ENCODE measurements around the gene RBM26.
A peak's percentile ranks its signal among the peaks of the same experiment; 100 is the strongest.

The RBM26 gene

DNA sequence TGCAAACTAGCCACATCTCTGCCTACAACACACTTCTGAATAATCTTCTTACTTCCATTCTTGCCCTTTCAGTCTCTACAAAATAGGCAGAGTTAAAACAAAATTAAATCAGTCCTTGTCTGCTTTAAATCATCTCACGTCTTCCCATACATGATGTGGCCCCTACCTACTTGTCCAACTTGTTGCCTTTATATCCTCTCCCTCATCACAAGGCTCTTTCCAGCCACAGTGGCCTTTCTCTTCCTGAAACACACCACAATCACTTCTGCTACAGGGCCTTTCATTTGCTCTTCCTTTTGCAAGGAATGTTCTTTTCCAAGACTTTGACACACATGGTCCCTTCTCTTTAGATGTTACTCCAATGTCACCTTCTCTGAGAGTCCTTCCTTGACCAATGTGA, 1.7 kb downstream of the RBM26 start:
- H3K9me3 ChIP-seq, result no peaks in the 10 kb centered on the region
- peak overlapping the region; percentile 93 for H3K4me2 ChIP-seq
- peaks cover 52% of the 10 kb centered on the region for H3K4me1 ChIP-seq
- H3K27ac ChIP-seq, result peak overlapping the region; percentile 98
- H3K9ac ChIP-seq, result peak overlapping the region; percentile 98
- peak overlapping the region; percentile 88 for H3K4me3 ChIP-seq
- TF ChIP-seq Cebpa-rat (IDR thresholded peaks at IDR 0.05), result no peak
- no peaks in the 10 kb centered on the region for H3K27me3 ChIP-seq
- H4K20me1 ChIP-seq, result peaks cover 61% of the 10 kb centered on the region
- H3K36me3 ChIP-seq, result peaks cover 21% of the 10 kb centered on the region; the same call in 1 of the 2 replicates

DNA sequence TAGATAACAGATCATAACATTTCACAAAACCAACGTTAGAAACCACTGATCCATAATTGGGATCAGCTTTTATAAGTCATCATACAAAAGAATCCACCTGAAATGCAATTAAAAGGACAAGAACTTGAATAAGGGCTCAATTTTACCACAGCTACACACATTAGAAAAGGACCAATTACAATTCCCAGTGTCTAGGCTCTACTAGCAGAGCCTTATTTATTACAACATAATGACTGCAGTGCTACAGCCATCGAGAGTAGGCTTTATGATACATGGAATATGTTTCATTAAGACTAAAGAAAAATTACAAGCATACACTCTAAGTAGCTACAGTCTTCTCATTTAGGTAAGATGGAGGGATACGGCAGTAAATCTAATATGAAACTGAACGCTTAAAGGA, 2.9 kb downstream of the RBM26 start:
- no peak overlapping the region for H3K27ac ChIP-seq
- H3K27me3 ChIP-seq, result no peaks in the 10 kb centered on the region
- H3K4me1 ChIP-seq, result peaks cover 52% of the 10 kb centered on the region
- no peaks in the 10 kb centered on the region for H3K9me3 ChIP-seq
- peaks cover 71% of the 10 kb centered on the region for H4K20me1 ChIP-seq
- H3K4me3 ChIP-seq, result peak overlapping the region; percentile 88
- TF ChIP-seq Cebpa-rat (IDR thresholded peaks at IDR 0.05), result no peak
- peak overlapping the region; percentile 93 for H3K4me2 ChIP-seq
- peaks cover 34% of the 10 kb centered on the region; the same call in 1 of the 2 replicates for H3K36me3 ChIP-seq
- 0 out of 2 replicates have a peak overlapping the region, but pooled peaks have one; percentile 98 for H3K9ac ChIP-seq

DNA sequence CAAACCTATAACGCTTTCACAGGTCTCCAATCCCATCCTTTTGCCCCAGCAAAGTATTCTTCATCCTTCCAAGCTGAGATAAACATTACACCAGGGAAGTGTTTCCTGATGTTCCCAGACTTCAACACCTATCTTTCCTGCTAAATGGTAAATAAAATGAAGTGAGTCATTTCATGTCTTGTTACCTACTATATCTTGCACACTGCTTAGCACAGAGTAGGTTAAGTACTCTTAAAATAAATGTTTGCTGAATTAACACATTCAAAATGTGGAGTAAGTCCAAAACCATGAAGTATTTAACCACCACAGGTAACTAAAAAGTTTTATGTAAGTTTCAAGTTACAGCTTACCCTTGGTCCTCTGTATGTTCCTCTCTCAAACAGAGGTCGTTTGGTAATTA, 3.4 kb downstream of the RBM26 start:
- no peaks in the 10 kb centered on the region for H3K9me3 ChIP-seq
- H3K27ac ChIP-seq, result no peak overlapping the region
- H3K4me2 ChIP-seq, result peak overlapping the region; percentile 93
- no peak for TF ChIP-seq Cebpa-rat (IDR thresholded peaks at IDR 0.05)
- H3K9ac ChIP-seq, result no peak overlapping the region; the same call in 1 of the 2 replicates
- H3K4me1 ChIP-seq, result peaks cover 50% of the 10 kb centered on the region
- H4K20me1 ChIP-seq, result peaks cover 71% of the 10 kb centered on the region
- no peaks in the 10 kb centered on the region for H3K27me3 ChIP-seq
- peaks cover 37% of the 10 kb centered on the region; the same call in 1 of the 2 replicates for H3K36me3 ChIP-seq
- peak overlapping the region; percentile 88 for H3K4me3 ChIP-seq

DNA sequence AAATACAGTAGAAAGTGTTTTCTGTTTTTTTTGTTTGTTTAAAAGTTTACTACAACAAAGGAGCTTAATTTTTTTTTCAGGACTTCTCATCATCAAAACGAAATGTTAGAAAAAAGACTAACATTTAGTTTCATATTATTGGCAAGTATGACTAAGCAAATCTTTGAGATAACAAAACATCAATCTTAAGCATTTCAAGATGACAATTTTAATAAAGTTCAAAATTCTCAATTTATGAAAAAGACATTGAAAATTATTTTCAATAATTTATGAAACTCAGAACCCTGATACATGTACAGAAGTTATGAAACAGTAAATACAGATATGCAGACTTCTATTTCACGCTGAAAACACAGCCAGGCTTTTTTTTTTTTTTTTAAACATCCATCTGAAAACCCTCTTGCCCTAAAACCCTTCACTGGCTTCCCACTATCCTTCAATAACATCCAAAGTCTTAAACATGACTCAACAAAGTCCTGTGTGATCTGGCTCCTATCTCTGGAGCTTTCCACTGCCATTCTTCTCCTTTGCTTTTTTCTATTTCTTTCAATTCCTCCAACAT, 3.9 kb downstream of the RBM26 start:
- no peaks in the 10 kb centered on the region for H3K27me3 ChIP-seq
- H3K4me1 ChIP-seq, result peaks cover 44% of the 10 kb centered on the region
- no peak overlapping the region; the same call in 1 of the 2 replicates for H3K9ac ChIP-seq
- H3K27ac ChIP-seq, result no peak overlapping the region
- TF ChIP-seq Cebpa-rat (IDR thresholded peaks at IDR 0.05), result no peak
- H4K20me1 ChIP-seq, result peaks cover 71% of the 10 kb centered on the region
- H3K4me2 ChIP-seq, result peak overlapping the region; percentile 93
- peaks cover 4% of the 10 kb centered on the region for H3K9me3 ChIP-seq
- H3K36me3 ChIP-seq, result peaks cover 41% of the 10 kb centered on the region
- H3K4me3 ChIP-seq, result peak overlapping the region; percentile 88; the same call in 1 of the 2 replicates

DNA sequence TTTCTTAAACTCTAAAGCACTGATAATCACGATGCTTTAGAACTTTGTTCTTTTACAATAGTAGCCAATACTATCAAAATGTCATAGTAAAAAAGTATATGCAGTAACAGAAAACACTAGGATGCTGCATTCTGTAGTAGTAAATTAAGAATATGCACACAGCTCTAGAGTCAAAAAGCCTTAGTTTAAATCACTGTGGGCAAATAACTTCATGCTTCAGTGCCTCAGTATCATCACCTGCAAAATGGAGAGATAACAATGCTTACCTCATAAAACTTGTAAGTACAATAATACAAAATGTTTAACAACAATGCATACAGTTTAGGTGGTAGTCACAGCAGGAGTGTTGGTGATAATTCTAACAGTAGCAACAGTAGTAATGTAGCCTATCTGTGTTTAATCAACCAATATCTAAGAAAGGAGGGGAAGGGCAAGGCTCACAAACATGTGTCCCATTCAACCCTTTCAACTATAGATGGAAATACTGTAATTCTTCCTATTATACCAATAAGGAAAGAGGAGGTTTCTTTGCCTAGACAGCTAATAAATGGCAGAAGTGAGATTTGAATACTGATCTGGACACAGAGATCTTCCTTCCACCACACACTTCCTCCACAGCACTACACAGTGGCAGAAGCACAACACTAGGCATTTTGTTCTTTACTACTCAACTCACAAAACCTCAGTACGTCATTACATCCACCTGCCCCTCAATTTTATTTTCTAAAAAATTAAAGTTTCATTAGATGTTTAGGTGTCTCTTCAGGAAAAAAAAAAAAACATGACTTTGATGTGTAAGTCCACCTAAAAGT, 4.6 kb downstream of the RBM26 start:
- Histone ChIP-seq H3K27me3 (no peaks in the 10 kb centered on the region), H3K4me2 (peak overlapping the region; percentile 21), H3K4me3 (no peak overlapping the region), H3K9me3 (peaks cover 11% of the 10 kb centered on the region), H4K20me1 (peaks cover 71% of the 10 kb centered on the region), H3K27ac (no peak overlapping the region), H3K9ac (no peak overlapping the region), H3K36me3 (peaks cover 48% of the 10 kb centered on the region), H3K4me1 (peaks cover 38% of the 10 kb centered on the region)
- no peak for TF ChIP-seq Cebpa-rat (IDR thresholded peaks at IDR 0.05)

DNA sequence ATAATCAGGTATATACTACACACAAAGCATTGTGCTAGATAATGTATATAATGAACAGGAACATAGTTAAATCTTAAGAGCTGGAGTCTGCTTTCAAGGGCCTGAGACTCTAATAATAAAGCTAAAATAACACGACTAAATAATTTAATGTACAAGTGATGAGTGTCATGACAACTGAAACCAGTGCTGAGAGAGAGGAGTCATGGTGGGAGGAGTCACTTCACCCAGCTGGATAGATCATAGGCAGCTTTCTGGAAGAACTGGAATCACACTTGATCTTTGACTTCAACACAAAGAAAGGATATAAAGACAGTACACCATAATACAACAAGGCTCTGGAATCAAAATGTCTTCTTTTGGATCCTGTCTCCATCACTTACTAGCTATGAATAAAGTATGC, 7.1 kb downstream of the RBM26 start:
- Histone ChIP-seq H3K9me3 (peaks cover 23% of the 10 kb centered on the region), H3K4me1 (peaks cover 44% of the 10 kb centered on the region), H4K20me1 (peaks cover 74% of the 10 kb centered on the region), H3K4me2 (no peak overlapping the region), H3K36me3 (peaks cover 74% of the 10 kb centered on the region), H3K27ac (no peak overlapping the region), H3K4me3 (no peak overlapping the region), H3K9ac (no peak overlapping the region), H3K27me3 (no peaks in the 10 kb centered on the region)
- TF ChIP-seq Cebpa-rat (IDR thresholded peaks at IDR 0.05), result no peak

DNA sequence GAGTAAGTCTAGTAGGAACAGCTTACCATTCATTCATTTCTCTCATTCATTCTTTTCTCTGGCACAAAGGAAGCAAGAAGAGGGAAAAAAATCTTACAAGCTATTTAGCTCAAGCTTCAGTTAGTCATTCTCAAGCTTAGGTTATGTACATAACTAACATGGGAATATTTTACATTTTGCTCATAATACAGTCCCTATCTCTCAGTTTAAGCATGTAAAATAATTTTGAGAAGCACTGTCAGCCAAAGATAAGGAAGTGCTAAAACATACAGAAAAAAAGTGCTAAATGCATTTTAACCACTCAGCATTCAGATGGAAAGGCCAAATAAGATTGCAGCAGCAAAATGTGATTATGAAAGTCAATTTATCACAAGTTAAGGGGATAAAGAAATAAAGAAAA, 7.9 kb downstream of the RBM26 start:
- Histone ChIP-seq H3K4me2 (no peak overlapping the region), H3K4me3 (no peak overlapping the region), H3K27ac (no peak overlapping the region), H3K9me3 (peaks cover 23% of the 10 kb centered on the region), H3K36me3 (peaks cover 82% of the 10 kb centered on the region), H4K20me1 (peaks cover 74% of the 10 kb centered on the region), H3K4me1 (peaks cover 44% of the 10 kb centered on the region), H3K9ac (no peak overlapping the region), H3K27me3 (no peaks in the 10 kb centered on the region)
- no peak for TF ChIP-seq Cebpa-rat (IDR thresholded peaks at IDR 0.05)

DNA sequence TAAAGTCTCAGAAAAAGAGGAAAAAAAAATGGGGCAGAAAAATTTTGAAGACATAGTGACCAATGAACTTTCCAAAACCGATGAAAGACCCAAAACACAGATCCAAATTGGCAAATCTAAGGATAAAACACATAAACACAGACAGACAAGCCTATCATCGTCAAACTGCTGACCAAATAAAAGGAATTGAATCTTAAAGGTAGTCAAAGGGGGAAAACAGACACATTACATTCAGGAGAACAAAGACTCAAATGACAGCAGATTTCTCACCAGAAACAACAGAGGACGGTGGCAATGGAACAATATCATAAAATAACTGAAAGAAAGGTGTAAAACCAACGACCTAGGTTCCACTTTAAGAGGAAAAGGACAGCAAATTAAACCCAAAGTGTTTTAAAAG, 10.2 kb downstream of the RBM26 start:
- H4K20me1 ChIP-seq, result peaks cover 66% of the 10 kb centered on the region
- no peak overlapping the region for H3K4me2 ChIP-seq
- H3K27me3 ChIP-seq, result no peaks in the 10 kb centered on the region
- peaks cover 86% of the 10 kb centered on the region for H3K36me3 ChIP-seq
- no peak for TF ChIP-seq Cebpa-rat (IDR thresholded peaks at IDR 0.05)
- no peak overlapping the region for H3K4me3 ChIP-seq
- H3K27ac ChIP-seq, result no peak overlapping the region
- H3K9me3 ChIP-seq, result peaks cover 23% of the 10 kb centered on the region
- peaks cover 28% of the 10 kb centered on the region for H3K4me1 ChIP-seq
- H3K9ac ChIP-seq, result no peak overlapping the region

DNA sequence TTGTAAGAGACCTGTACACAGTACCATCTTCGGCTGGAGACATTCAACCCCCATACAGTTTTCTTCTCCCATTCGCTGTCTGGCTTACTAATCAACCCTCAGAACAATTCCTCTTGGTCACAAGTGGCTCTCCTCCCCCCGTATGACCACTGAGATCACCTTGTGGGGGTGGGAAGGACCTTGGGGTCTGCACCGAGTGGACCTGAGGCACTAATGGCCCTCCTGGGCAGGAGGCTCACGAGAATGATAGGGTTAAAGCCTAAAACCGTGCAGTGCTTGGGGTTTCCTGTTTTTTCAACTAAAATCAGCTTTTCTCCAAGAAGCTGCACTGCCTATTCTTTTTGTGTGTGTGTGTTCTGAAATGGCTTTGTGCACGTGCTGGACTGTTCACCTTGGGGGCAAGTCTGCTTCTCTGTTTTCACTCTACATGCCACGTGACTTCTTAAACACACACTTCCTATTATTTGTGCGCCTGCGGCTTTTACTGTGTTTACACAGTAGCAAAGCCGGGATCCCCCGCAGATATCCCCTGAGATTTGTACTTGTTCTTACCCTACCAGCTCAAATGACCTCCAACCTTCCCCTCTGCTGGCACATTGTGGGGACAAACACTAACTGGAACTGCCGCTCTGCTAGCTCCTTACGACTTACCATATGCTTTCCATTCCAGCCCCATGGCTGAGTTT, 12.3 kb downstream of the RBM26 start:
- H4K20me1 ChIP-seq, result peaks cover 65% of the 10 kb centered on the region
- H3K36me3 ChIP-seq, result peaks cover 74% of the 10 kb centered on the region
- H3K4me3 ChIP-seq, result peak overlapping the region; percentile 28; the same call in 1 of the 2 replicates
- H3K4me2 ChIP-seq, result peak overlapping the region; percentile 69
- 0 out of 2 replicates have a peak overlapping the region, but pooled peaks have one; percentile 4 for H3K9ac ChIP-seq
- peaks cover 23% of the 10 kb centered on the region for H3K9me3 ChIP-seq
- TF ChIP-seq Cebpa-rat (IDR thresholded peaks at IDR 0.05), result no peak
- peak overlapping the region; percentile 49 for H3K27ac ChIP-seq
- H3K4me1 ChIP-seq, result peaks cover 27% of the 10 kb centered on the region
- no peaks in the 10 kb centered on the region for H3K27me3 ChIP-seq

All from BLaER1 (cell line).